ENCODE measurements around the gene WWTR1.

WWTR1 gene

DNA sequence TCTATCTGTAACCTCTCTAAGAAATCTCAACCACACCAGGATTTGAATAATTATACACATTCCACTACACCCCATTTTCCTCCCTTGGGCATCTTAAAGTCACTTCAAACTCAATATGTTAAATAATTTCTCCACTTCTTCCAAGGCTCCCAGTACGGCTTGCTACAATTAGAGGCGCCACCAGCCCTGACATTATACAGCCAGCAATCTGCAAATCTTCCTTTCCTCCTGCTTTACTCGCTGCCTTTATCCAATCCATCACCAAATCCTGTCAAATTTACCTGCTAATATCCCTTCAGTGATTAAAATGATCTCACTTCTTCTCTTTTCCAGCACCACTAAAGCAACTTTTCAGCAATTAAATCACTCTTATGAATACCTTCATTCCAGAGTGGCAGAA is 13.9 kb downstream of the WWTR1 start:
- Histone ChIP-seq H3K79me2 (ENCODE audit: insufficient read depth, low read length) (no peaks in the 10 kb centered on the region), H3K36me3 (ENCODE audit: insufficient read depth, low read length) (no peaks in the 10 kb centered on the region), H4K20me1 (ENCODE audit: insufficient read depth, low read length) (no peaks in the 10 kb centered on the region), H3K9ac (ENCODE audit: low read length) (no peak overlapping the region), H3K4me1 (ENCODE audit: insufficient read depth, low read length, severe bottlenecking) (no peaks in the 10 kb centered on the region), H3K9me3 (ENCODE audit: low read length) (no peaks in the 10 kb centered on the region), H3K4me2 (ENCODE audit: low read length) (no peak overlapping the region), H3K4me3 (ENCODE audit: low read depth, low read length, poor library complexity, severe bottlenecking) (no peak overlapping the region), H3K27ac (ENCODE audit: low read depth, low read length, poor library complexity, severe bottlenecking) (no peak overlapping the region), H2AFZ (ENCODE audit: low read length) (no peak overlapping the region), H3K9me2 (ENCODE audit: low read depth, low read length) (no peaks in the 10 kb centered on the region), H3K27me3 (ENCODE audit: insufficient read depth, low read length) (no peaks in the 10 kb centered on the region), H3F3A (ENCODE audit: insufficient read depth, low read length) (no peaks in the 10 kb centered on the region)
- TF ChIP-seq, protein P1, sequence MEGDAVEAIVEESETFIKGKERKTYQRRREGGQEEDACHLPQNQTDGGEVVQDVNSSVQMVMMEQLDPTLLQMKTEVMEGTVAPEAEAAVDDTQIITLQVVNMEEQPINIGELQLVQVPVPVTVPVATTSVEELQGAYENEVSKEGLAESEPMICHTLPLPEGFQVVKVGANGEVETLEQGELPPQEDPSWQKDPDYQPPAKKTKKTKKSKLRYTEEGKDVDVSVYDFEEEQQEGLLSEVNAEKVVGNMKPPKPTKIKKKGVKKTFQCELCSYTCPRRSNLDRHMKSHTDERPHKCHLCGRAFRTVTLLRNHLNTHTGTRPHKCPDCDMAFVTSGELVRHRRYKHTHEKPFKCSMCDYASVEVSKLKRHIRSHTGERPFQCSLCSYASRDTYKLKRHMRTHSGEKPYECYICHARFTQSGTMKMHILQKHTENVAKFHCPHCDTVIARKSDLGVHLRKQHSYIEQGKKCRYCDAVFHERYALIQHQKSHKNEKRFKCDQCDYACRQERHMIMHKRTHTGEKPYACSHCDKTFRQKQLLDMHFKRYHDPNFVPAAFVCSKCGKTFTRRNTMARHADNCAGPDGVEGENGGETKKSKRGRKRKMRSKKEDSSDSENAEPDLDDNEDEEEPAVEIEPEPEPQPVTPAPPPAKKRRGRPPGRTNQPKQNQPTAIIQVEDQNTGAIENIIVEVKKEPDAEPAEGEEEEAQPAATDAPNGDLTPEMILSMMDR (IDR thresholded peaks at IDR 0.05; ENCODE audit: low read length), result no peak
- TF ChIP-seq EZH2 (IDR thresholded peaks at IDR 0.05; ENCODE audit: borderline replicate concordance, low read length), result no peak

DNA sequence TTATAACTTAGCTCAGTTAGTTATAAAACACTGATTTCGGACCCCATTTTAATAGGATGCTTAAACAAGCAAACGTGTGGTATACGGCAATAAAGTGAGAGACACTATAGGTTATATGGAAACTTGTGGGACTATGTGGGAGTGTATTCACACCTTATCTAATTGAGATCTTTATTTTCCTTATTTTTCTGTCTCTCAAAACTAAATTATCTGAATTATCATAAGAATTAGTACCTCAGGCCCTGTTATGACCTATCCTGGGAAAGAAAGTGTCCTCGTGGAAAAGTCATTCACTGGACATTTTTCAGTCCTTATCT is 14.4 kb downstream of the WWTR1 start:
- no peaks in the 10 kb centered on the region for H3K79me2 ChIP-seq (ENCODE audit: insufficient read depth, low read length)
- TF ChIP-seq, protein P1 (IDR thresholded peaks at IDR 0.05; ENCODE audit: low read length), result no peak
- no peak for TF ChIP-seq EZH2 (IDR thresholded peaks at IDR 0.05; ENCODE audit: borderline replicate concordance, low read length)

DNA sequence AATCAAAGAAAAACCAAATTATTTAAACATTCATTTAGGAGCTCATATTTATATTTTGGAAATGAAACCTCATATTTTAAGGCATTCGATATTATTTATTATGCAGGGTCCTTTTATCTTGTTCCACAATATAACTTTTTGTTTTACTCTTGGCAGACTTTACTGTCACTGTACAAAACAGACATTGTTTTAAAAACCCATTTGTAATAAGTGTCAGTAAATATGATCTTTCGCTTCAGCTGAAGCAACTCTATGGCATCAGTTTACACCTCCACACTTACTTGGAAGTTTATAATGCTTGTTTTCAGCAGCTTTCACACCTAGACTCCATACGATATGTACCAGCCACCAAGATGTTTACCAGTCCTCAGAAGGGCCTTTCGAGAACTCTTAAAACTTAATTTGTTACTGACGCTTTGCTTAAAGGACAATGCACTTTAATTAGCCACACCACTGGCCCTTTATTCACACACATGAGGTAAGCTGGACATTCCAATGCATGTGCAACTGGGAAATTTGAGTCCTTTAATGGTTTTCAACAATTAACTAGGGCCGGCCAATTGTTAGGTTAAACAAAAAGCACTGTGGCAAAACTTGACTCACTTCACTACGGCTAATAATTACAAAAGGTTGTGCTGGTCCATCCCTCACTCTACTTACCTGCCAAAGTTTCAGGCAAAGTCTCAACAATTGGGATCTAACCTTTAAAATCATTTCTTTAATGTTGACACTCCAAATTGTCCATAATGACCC is 16.7 kb downstream of the WWTR1 start:
- Histone ChIP-seq H3K27ac (ENCODE audit: low read depth, low read length, poor library complexity, severe bottlenecking) (no peak overlapping the region), H3K9me2 (ENCODE audit: low read depth, low read length) (no peaks in the 10 kb centered on the region), H3K4me2 (ENCODE audit: low read length) (no peak overlapping the region), H3K4me3 (ENCODE audit: low read depth, low read length, poor library complexity, severe bottlenecking) (no peak overlapping the region), H3K9ac (ENCODE audit: low read length) (no peak overlapping the region), H3K9me3 (ENCODE audit: low read length) (no peaks in the 10 kb centered on the region), H3K36me3 (ENCODE audit: insufficient read depth, low read length) (no peaks in the 10 kb centered on the region), H3F3A (ENCODE audit: insufficient read depth, low read length) (no peaks in the 10 kb centered on the region), H3K4me1 (ENCODE audit: insufficient read depth, low read length, severe bottlenecking) (no peaks in the 10 kb centered on the region), H4K20me1 (ENCODE audit: insufficient read depth, low read length) (no peaks in the 10 kb centered on the region), H3K27me3 (ENCODE audit: insufficient read depth, low read length) (no peaks in the 10 kb centered on the region), H2AFZ (ENCODE audit: low read length) (no peak overlapping the region), H3K79me2 (ENCODE audit: insufficient read depth, low read length) (no peaks in the 10 kb centered on the region)
- TF ChIP-seq, protein P1 (IDR thresholded peaks at IDR 0.05; ENCODE audit: low read length), result no peak
- TF ChIP-seq EZH2 (IDR thresholded peaks at IDR 0.05; ENCODE audit: borderline replicate concordance, low read length), result no peak

More for the DNA sequence above, 14.4 kb downstream of the WWTR1 start:
- Histone ChIP-seq H3K27ac (ENCODE audit: low read depth, low read length, poor library complexity, severe bottlenecking) (no peak overlapping the region), H3K36me3 (ENCODE audit: insufficient read depth, low read length) (no peaks in the 10 kb centered on the region), H4K20me1 (ENCODE audit: insufficient read depth, low read length) (no peaks in the 10 kb centered on the region), H3K27me3 (ENCODE audit: insufficient read depth, low read length) (no peaks in the 10 kb centered on the region), H3K9me2 (ENCODE audit: low read depth, low read length) (no peaks in the 10 kb centered on the region), H2AFZ (ENCODE audit: low read length) (no peak overlapping the region), H3K4me2 (ENCODE audit: low read length) (no peak overlapping the region), H3F3A (ENCODE audit: insufficient read depth, low read length) (no peaks in the 10 kb centered on the region), H3K4me3 (ENCODE audit: low read depth, low read length, poor library complexity, severe bottlenecking) (no peak overlapping the region), H3K9me3 (ENCODE audit: low read length) (no peaks in the 10 kb centered on the region), H3K4me1 (ENCODE audit: insufficient read depth, low read length, severe bottlenecking) (no peaks in the 10 kb centered on the region), H3K9ac (ENCODE audit: low read length) (no peak overlapping the region)

All from OCI-LY1 (cell line).